Hippocampal formation (tissue), 2 donors: ENCODE results near the gene REG1A.

Source experiments
- DNase-seq, 2 donors: peaks; one replicate each; lab custom pipeline; 2025; lab: John Stamatoyannopoulos, UW

Gene REG1A, protein sequence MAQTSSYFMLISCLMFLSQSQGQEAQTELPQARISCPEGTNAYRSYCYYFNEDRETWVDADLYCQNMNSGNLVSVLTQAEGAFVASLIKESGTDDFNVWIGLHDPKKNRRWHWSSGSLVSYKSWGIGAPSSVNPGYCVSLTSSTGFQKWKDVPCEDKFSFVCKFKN

DNA sequence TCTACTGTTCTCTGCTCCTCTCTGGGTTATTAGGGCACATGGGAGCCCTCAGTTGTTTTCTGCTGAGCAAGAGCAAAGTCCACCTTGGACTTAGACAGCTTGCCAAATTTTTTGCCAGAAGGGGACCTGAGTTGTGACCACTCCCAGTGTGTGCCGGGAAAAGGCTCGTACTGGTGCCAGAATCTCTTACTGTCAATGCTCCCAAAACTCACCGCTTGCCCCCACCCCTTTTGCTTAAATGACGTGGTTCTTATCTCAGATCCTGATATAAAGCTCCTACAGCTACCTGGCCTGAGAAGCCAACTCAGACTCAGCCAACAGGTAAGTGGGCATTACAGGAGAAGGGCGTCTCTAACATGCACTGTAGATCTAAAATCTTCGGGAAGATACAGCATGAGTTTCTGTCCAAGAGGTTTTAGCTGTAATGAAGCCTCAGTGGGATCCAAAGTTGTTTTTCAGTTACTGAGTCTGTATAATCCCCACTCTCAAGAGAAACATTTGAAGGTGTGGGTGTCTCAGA, at the start of gene REG1A:
Gene REG1A (plus strand): TSS at position 295 of the 520 bp plus-strand sequence. CDS start 374 bp downstream, outside the sequence.
- DNase-seq = no peak

DNA sequence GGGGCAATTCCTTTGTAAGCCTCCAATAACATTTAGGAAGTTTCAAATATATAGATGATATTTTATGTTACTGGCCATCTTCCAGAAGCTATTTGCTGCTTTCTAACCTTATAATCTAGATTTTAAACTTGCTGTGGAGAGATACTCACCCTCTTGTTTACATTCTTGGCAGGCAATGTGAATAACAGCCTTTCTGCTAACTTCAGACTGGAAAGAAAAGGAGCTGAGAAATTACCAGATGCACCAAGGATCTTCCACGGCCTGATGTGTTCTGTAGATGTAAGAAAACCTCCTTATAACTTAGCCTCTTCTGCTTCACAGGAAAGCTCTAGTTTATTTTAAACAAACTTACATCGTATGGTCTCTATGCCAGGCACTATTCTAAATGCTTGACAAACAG, 49.2 kb upstream of the REG1A start:
- DNase-seq = no peak

DNA sequence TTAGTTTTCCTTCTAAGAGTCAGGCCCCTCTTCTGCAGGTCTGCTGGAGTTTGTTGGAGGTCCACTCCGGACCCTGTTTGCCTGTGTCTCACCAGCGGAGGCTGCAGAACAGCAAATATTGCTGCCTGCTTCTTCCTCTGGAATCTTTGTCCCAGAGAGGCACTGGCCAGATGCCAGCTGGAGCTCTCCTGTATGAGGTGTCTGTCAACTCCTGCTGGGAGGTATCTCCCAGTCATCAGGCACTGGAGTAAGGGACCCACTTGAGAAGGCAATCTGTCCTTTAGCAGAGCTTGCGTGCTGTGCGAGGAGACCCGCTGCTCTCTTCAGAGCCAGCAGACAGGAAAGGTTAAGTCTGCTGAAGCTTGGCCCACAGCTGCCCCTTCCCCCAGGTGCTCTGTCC, 37.3 kb upstream of the REG1A start:
- DNase-seq = no peak

DNA sequence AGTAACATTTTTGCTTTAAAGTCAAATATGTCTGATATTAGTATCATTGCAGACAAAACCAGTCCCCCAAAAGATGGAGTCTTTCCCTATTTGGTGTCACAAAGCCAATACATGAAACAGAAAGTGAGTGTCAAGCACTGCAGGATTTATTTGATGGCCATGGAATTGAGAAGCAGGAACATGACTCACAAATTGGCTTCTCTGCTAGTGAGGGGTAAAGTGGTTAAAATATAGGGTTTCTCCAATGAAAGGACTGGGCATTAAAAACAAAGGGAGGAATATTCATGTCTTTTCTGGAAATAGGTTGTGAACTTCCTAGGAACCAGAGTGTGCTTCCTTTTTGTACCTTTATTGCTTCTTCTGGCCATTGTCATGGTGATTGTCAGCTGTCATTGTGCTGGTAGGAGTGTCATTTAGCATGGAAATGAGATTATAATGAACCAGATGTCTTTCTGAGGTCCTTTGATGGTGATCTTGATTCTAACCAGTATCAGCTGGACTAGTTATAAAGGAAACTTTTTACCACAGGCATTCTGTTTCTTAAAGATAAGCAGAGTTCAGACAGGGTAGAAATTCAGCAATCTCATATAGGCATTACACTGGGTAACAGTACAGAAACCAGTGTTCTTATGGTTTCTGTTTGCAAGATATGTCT, 36.6 kb upstream of the REG1A start:
- DNase-seq = no peak

DNA sequence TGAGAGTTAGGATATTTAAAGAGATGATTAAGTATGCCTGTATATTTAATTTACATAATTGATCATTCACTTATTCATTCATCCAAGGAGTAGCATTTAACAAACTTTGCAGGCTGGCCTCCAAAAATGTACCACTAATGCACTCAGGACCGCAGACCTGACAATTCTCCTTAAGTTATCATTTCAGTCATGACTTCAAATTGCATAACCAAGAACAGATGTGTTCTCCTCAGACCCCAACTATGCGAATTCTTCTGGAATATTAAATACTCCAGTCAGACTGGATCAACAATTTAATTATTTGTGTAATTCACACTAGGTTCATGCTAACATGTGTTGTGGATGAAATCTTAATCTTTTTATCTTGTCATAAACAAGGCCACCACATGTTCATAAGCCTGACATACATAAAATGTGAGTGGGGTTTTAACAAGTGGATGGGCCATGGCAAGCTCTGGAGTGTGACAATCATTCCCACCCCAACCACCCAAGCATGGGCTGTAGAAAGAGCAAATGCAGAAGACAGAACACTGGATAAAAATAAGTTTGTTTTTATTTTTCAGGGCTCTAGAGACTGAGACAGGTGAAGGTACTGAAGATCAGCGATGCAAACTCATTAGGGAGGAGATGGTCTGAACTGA, 35.7 kb upstream of the REG1A start:
- no peak for DNase-seq

DNA sequence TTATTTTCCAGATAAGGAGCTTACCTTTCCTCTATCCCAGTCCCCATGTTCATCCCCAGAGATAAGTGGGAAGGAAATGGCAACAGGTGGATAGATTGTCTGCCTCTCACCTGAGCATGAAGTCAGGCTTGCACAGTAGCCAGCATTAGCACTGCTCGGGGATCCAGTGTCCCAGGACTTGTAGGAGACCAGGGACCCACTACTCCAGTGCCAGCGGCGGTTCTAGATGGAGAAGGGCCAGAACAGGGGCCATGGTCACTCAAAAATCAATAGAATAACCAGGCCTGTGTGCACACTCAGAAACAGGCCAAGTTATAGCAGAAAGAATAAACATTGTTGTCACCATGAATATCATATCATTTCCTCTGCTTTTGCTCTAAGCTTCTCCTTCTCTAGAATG, 34.9 kb upstream of the REG1A start:
- no peak for DNase-seq

DNA sequence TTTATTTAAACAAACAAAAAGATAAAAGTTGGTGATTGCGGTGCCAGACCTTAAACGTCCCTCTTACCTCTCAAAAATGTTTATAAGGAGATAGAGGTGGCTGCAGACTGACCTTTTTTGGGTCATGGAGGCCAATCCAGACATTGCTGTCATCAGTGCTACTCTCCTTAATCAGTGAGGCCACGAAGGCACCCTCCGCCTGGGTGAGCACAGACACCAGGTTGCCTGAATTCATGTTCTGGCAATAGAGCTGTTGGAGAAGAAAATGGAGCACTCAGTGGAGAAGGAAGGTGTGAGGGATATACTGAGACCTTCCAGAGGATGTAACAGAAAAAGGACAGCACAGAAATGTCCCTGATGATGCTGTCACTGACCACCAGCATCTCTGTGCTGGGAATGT, 34.0 kb upstream of the REG1A start:
- DNase-seq = no peak

DNA sequence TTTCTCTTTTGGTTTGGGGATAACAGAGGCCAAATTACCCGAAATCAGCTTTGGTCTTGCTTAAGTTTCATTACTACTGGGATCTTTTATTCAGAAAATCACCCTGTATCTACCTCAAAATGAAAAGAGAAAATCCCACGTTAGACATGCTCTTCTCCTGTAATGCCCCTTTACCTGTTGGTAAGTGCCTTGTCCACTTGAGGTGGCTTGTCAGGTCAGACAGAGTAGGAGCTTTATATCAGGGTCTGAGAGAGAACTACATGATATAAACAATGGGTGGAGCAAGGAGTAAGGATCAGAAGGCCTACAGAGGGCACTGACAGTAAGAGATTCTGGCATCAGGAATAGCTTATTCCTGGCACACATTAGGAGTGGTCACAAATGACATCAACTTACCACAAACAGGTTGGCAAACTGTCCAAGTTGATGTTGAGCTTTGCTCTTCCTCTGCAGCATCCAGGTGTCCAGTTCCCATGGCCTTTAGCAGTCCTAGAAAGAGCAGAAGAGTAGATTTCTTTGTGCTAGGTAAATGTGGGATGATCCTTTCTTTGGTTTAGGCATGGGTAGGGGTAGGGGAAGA, 32.4 kb upstream of the REG1A start, which contains the start of gene REG1B:
Gene REG1B (minus strand): TSS at position 209 of the 580 bp plus-strand sequence. CDS start 381 bp downstream, outside the sequence.
- no peak for DNase-seq

DNA sequence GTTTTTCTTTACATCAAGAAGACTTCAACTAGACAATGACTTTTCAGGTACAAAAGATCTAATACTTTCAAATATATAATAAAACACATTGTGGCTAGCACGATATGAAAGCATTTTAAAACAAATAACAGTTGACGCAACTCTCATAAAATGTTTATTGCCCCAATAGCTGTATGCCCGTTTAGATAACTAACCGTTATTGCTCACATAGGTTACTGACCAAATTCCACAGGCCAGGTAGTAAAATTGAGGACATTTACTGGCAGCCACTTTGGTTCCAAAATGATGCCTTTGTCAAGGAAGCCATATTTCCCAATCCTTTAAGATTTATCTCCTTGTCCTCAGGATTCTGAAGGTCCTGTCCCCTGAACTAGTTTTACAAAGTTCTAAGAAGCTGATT, 29.6 kb upstream of the REG1A start:
- no peak for DNase-seq

DNA sequence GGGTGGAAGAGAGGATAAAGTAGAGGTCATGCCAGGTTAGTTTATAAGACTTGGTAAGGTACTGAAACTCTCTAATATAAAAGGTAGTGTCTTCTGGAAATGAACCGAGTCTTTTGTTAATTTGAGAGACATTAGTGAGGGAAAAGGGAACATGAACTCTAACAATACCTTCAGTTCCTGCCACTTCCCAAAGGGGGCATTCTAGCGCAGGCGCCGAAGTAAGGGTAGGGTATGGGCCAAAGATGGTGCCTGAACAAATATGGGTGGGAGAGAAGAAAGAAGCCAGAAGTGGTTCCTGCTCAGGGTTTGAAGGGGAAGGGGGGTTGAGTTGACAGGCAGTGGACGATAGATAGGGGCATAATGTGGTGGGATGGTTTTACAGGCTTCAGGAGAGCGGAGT, 22.4 kb upstream of the REG1A start:
- no peak for DNase-seq

DNA sequence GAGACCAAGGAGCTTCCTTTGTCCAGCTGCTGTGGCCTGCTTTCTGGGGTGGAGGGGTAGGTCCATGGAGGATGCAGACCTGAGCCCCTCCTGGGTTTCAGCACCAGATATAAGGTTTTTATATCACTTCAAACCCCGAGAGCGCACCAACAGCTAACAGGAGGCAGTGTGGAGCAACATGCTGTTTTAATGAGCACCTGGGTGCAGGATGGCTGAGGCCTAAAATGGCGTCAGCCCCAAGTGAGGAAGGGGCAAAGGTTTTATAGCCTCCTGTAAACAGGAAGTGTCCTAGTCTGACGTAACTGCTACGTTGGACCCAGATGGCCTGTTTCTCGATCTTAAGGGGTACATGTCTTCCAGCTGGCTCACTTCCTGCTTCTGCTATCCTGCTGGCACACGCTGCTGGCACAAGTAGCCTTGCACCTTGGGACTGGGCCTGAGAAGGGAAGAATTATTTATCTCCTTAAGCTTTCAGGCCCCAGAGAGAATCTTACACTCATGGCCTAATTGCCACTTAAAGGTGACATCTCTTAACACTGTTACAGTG, 21.1 kb upstream of the REG1A start:
- no peak for DNase-seq

DNA sequence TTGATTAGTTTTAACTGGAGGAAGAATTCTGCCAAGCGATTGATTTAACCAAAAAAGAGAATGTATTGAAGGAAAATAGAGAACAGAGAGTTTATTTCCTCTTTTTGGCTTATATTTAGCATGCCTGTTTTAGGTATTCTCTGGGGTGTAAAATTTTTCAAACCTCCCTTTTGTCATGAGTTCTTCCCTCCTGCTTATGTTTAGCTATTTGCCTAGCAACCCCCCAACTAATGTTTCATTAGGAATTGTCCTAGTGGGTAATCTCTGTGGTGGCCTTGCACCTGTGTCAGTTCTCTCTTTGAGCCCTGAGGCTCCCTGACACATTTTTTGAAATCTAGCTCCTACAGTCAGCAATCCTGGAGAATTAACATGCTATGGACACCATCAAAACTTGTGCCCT, 20.0 kb upstream of the REG1A start:
- DNase-seq = no peak

DNA sequence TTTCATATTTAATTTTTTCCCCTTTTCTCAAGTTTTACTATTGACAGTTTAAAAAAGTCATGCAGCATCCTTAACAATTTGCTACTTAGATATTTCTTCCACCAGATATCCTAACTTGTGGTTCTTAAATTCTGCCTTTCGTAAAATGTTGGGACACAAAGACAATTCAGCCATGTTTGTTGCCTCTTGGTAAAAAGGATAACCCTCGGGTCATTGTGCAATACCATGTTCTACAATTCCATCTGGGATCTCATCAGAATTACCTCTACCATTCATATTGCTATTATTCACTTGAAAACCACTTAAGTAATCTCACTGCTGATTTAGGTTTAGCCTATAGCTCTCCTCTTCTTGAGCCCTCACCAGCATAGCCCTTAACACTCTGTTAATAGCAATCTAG, 19.3 kb upstream of the REG1A start:
- no peak for DNase-seq

DNA sequence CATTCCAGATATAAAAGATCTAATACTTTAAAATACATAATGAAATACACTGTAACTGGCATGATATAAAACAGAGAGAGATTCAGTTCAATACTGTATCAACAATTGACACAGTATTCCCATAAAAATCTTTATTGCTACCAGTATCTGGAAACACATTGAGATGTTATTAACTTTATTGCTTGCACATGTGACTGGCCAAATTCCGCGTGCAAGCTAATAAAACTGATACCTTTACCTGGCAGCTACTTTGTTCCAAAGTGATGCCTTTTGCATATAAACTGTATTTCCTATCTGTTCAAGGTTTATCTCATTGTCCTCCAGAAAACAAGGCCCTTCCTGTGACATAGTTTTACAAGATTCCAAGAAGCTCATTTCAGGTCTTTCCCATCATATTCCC, 17.1 kb upstream of the REG1A start:
- DNase-seq = no peak

DNA sequence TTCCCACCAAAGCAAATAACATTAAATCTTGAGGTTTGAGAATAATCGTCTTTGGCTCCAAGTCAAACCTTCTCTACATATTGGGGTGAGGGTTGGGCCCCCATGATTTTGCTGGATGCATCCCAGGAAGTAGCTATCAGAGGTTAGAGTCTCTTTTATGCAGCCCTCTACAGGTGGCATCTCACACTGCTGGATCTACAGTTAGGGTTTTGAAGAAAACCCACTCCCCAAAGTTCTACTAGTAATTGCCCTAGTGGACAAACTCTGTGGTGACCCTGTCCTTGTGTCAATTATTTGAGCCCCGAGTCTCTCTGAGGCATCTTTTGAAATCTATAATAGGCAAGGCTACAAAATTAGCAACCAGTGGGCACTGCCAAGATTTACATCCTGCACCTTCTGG, 15.0 kb upstream of the REG1A start:
- no peak for DNase-seq

DNA sequence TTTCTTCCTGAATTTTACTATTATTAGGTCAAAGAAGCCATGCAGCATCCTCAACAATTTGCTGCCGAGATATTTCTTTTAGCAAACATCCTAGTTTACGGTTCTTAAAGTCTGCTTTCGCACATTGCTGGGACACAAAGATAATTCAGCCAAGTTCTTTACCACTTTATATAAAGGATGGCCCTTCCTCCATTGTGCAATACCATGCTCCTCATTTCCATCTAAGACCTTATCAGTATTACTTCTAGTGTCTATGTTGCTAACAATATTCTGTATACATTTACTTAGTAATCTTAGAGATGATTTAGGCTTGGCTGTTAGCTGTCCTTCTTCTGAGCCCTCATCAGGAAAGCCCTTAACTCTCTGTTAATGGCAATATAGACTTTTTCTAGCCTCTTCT, 8.0 kb upstream of the REG1A start:
- DNase-seq = no peak

DNA sequence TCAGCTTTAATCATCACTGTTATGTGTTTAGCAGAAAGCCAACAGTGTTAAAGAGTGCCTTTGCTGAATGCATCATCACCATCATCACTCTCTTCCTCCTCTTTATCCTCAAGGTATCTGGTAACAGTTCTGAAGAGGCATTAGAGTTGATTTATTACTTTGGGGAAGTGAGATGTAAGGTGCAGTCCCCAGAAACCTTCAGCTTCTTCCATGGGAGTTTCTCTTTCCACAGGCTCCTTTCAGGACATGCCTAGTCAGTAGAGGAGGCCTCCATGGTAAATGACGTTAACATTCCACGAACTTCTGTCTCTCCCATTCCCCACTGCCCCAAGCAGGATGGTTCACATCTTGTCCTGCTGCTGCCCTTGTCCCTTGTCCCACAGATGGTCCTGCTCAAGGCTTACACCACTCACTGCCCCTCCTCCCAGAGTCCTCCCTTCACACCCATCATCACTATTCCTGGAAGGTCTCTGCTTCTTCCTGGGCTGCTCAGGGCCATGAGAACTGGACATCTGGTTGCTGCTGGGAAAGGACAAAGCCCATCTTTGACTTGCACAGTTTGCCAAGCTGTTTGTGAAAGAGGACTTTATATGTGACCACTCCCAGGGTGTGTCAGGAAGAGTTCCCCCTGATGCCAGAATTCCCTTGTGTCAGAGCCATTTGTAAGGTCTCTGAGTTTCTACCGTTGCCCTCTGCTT, 5.3 kb upstream of the REG1A start:
- DNase-seq = no peak

DNA sequence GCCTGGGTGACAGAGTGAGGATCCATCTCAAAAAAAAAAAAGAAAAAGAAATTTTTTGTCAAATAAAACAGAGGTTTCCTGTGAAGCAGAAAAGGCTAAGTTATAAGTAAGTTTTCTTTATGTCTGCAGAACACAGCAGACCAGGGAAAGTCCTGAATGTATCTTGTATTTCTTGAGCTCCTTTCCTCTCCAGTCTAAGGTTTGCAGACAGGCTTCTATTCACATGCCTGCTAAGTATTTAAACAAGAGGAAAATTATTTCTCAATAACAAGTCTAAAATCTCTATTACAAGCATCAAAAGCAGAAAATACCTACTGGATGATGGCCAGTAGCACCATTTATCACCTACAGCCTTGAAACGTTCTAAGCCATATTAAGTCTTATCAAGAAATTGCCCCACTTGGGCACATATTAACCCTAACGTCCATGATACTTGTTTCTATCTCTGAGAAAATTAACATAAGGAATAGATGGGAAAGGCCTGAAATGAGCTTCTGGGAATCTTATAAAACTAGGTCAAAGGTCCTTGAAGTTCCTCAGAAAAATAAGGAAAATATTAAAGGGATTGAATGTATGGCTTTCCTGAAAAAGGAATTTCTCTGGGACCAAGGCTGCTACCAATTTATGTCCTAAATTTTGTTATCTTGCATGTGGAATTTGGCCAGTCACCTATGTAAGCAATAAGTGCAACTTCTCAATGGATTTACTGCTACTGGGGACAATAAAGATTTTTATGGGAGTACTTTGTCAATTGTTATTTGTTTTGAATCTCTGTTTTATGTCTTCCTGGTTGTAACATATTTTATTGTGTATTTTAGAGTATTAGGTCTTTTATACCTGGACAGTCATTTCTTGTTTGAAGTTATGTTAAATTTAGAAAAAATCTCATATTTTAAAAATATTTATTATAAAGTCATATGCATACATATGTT, 3.0 kb upstream of the REG1A start:
- no peak for DNase-seq

DNA sequence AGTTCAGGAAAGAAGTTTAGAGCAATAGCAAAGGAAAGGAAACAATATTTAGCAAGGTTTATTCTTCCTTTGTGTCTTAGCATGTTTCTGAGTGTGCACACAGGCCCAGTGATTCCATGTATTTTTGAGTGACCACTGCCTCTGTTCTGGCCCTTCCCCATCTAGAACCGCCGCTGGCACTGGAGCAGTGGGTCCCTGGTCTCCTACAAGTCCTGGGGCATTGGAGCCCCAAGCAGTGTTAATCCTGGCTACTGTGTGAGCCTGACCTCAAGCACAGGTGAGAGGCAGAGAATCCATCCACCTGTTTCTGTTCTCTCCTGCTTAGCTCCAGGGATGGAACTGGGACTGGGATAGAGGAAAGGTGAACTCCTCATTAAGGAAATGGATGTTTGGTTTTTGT, 2.4 kb downstream of the REG1A start:
- no peak for DNase-seq

DNA sequence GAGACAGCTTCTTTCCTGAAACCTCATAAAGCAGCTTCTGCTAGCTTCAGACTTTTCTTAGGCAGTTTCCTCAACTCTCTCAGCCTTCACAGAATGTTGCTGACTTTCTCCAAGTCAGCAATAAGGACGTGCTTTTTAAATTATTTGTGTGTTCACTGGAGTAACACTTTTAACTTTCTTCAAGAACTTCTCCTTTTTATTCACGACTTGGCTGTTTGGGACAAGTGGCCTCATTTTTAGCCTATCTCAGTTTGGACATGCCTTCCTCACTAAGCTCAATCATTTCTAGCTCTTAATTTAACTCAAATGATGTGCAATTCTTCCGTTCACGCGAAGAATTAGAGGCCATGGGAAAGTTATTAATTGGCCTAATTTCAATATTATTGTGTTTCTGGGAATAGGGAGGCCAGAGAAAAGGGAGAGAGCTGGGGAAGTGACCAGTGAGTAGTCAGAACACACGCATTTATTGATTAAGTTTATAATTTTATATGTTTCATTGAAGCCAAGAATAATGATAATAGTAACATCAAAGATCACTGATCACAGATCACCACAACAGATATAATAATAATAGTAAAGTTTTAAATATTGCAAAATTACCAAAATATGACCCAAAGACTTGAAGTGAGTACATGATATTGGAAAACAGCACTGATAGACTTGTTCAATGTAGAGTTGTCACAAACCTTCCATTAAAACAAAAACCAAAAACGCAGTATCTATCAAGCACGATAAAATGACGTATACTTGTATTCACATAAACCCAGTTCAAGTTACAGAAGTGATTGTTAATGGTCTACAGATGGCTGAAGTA, 4.8 kb downstream of the REG1A start:
- DNase-seq = no peak
